Stomach (tissue), 4 donors: ENCODE results near the gene KSR2.

ENCODE experiments used
- EP300 ChIP-seq: sonication (generic); formaldehyde crosslinking; IDR thresholded peaks from one replicate; pipeline ENCODE4 v1.6.1; 2017; ENCODE audit warnings: antibody characterized with exemption
- POLR2A ChIP-seq, 4 donors: fragments of 450-650 bp; IDR thresholded peaks; one replicate each; pipeline ENCODE4 v1.6.1; 2016; ENCODE audit warnings: antibody characterized with exemption in 4 of 4, control low read depth in 2 of 4, mild to moderate bottlenecking in 1 of 4, moderate library complexity in 1 of 4
- POLR2AphosphoS5 ChIP-seq, 3 donors: sonication (generic); formaldehyde crosslinking; IDR thresholded peaks; one replicate each; pipeline ENCODE4 v1.6.1; 2016; ENCODE audit warnings: antibody characterized with exemption in 3 of 3
- TF ChIP-seq, protein P1 (sequence below), 7 experiments: fragments of 450-650 bp in 4 of 7; fragments of 200-600 bp in 3 of 7; sonication (generic) in 3 of 7; IDR thresholded peaks; one replicate each; pipeline ENCODE4 v1.5.1; 2016 to 2019; ENCODE audit warnings: antibody characterized with exemption in 7 of 7, control low read depth in 2 of 7, mild to moderate bottlenecking in 1 of 7

DNA sequence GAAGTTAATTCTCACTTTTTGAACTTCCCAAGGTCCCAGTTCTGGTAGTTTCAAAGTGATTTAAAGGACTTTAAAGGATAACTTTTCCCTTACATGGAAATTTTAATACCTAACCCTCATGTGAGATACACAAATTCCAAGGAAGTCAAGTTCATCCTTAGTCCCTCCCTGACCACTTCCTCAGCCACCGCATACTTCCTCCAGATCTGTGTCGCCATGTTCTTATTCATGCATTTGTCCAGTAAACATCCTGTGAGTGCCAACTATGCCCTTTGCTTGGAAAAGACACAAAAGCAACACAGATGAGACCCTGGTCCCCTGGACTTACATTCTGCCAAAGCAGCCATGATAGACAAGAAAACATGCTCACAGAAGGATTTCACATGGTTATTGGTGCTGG, 206.6 kb downstream of the KSR2 start:
- TF ChIP-seq, protein P1, sequence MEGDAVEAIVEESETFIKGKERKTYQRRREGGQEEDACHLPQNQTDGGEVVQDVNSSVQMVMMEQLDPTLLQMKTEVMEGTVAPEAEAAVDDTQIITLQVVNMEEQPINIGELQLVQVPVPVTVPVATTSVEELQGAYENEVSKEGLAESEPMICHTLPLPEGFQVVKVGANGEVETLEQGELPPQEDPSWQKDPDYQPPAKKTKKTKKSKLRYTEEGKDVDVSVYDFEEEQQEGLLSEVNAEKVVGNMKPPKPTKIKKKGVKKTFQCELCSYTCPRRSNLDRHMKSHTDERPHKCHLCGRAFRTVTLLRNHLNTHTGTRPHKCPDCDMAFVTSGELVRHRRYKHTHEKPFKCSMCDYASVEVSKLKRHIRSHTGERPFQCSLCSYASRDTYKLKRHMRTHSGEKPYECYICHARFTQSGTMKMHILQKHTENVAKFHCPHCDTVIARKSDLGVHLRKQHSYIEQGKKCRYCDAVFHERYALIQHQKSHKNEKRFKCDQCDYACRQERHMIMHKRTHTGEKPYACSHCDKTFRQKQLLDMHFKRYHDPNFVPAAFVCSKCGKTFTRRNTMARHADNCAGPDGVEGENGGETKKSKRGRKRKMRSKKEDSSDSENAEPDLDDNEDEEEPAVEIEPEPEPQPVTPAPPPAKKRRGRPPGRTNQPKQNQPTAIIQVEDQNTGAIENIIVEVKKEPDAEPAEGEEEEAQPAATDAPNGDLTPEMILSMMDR (IDR thresholded peaks at IDR 0.05) = no peak
- TF ChIP-seq POLR2AphosphoS5 (IDR thresholded peaks at IDR 0.05) = no peak
- TF ChIP-seq EP300 = no peak
- TF ChIP-seq POLR2A (IDR thresholded peaks at IDR 0.05) = no peak
